ENCODE results near the gene ERGIC1. TPM values are rescaled to one million over a fixed set of nuclear protein-coding genes. Genes with fewer than 3 reads are reported as not detected.

Gene ERGIC1
- total and polyA plus RNA-seq, 2 of the 13 experiments (the other 11 are each of a cell fraction or from before 2014, with no cell fraction given), result 78.5 to 184 TPM

DNA sequence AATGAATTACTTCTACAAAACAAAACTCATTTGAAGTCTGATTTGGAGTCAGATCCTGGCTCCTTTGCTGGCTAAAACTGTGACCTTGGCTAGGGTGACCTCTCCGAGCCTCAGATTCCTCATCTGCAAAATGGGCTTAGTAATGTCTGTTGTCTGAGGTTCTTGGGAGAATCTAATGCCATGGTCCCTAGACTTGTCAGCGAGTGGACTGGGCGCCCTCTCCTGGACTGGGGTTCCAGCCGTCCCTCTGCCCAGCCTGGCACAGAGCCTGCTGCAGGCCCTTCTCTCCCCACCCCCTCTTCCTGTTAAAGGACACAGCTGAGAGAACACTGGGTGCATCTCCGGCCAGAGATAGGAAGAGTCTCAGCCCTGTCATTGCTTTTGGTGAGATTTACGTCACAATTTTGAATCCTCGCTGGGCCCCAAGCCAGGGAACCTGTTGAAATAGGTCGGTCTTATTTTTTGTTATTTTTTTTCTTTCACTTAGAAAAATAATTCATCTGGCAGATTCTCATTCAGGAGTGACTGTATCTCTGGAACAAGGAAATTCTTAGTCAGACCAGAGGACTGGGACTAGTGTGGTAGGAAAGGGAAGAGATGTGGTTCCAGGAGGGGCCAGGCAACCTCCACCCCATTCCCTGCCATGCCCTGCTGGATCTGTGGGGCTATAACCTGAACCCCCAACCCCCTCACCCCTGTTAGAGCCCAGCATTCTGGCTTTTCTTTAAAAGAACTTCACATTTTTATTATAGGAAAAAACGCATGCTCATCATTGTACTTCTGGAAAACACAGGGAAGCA lies 77.0 kb downstream of the ERGIC1 start (continued):
- TF ChIP-seq ZNF687 (CRISPR knock-in tag; IDR thresholded peaks at IDR 0.05), result peak; percentile 32; the same call in 1 of the 2 replicates
- TF ChIP-seq TAF1 (CRISPR knock-in tag; IDR thresholded peaks at IDR 0.05), result no peak
- no peak for TF ChIP-seq SALL2 (CRISPR knock-in tag; IDR thresholded peaks at IDR 0.05)
- TF ChIP-seq ZBTB42 (CRISPR knock-in tag; IDR thresholded peaks at IDR 0.05), result no peak
- TF ChIP-seq SATB2 (CRISPR knock-in tag; IDR thresholded peaks at IDR 0.05), result no peak
- TF ChIP-seq SMAD3 (CRISPR knock-in tag; IDR thresholded peaks at IDR 0.05), result no peak
- no peak for TF ChIP-seq ZXDC (CRISPR knock-in tag; IDR thresholded peaks at IDR 0.05)
- no peak for TF ChIP-seq RXRB (CRISPR knock-in tag; IDR thresholded peaks at IDR 0.05; ENCODE audit: borderline replicate concordance)
- TF ChIP-seq MBD4 (IDR thresholded peaks at IDR 0.05; ENCODE audit: borderline replicate concordance, low read length), result no peak
- no peak for TF ChIP-seq GATAD1 (CRISPR knock-in tag; IDR thresholded peaks at IDR 0.05)
